GM12878 (cell line): ENCODE data around the gene MGAT1. TPM values are rescaled to one million over a fixed set of nuclear protein-coding genes. Genes with fewer than 3 reads are reported as not detected.

Experiments
- ATF2 ChIP-seq: IDR thresholded peaks from 2 replicates; pipeline ENCODE4 v1.6.1; 2012; ENCODE audit warnings: low read length, inconsistent platforms
- ATF3 ChIP-seq: IDR thresholded peaks from 2 replicates; pipeline ENCODE4 v1.6.1; 2011; ENCODE audit warnings: low read depth, mild to moderate bottlenecking, low read length, moderate library complexity, borderline replicate concordance; ENCODE audit errors: extremely low read depth
- ATF7 ChIP-seq: fragments of 450-650 bp; IDR thresholded peaks from 2 replicates; pipeline ENCODE4 v1.6.1; 2016; ENCODE audit warnings: low read depth, mild to moderate bottlenecking
- BACH1 ChIP-seq: fragments of 450-650 bp; IDR thresholded peaks from 2 replicates; pipeline ENCODE4 v1.6.1; 2017; ENCODE audit warnings: mild to moderate bottlenecking, borderline replicate concordance
- CHD1 ChIP-seq: IDR thresholded peaks from 2 replicates; pipeline ENCODE4 v1.6.1; 2012; ENCODE audit warnings: low read depth, low read length, improper control_type of control experiment
- DPF2 ChIP-seq: fragments of 450-650 bp; IDR thresholded peaks from 2 replicates; pipeline ENCODE4 v1.6.1; 2017; ENCODE audit warnings: mild to moderate bottlenecking
- IKZF1 ChIP-seq: fragments of 450-650 bp; conservative IDR thresholded peaks from 2 replicates; pipeline ENCODE4 v1.6.1; 2017; ENCODE audit warnings: antibody characterized with exemption, mild to moderate bottlenecking
- IKZF2 ChIP-seq, 2 experiments: fragments of 450-650 bp; IDR thresholded peaks; 2 replicates each; pipeline ENCODE4 v1.6.1; 2017; ENCODE audit warnings: mild to moderate bottlenecking in 2 of 2, moderate library complexity in 2 of 2
- KLF5 ChIP-seq: fragments of 450-650 bp; IDR thresholded peaks from 2 replicates; pipeline ENCODE4 v1.6.1; 2014; ENCODE audit warnings: mild to moderate bottlenecking; ENCODE audit not compliant: partially characterized antibody
- LARP7 ChIP-seq: fragments of 450-650 bp; IDR thresholded peaks from 2 replicates; pipeline ENCODE4 v1.6.1; 2017; ENCODE audit warnings: mild to moderate bottlenecking
- PAX5 ChIP-seq: IDR thresholded peaks from 2 replicates; pipeline ENCODE4 v1.6.1; 2011; ENCODE audit warnings: low read depth, low read length, borderline replicate concordance
- RCOR1 ChIP-seq: conservative IDR thresholded peaks from 2 replicates; pipeline ENCODE4 v1.6.1; 2012; ENCODE audit warnings: low read depth, low read length, improper control_type of control experiment
- RELB ChIP-seq: fragments of 450-650 bp; IDR thresholded peaks from 2 replicates; pipeline ENCODE4 v1.6.1; 2017; ENCODE audit warnings: low read depth, mild to moderate bottlenecking, moderate library complexity
- RUNX3 ChIP-seq: IDR thresholded peaks from 2 replicates; pipeline ENCODE4 v1.6.1; 2012; ENCODE audit warnings: low read length, inconsistent platforms
- SMAD1 ChIP-seq: fragments of 450-650 bp; IDR thresholded peaks from 2 replicates; pipeline ENCODE4 v1.6.1; 2018; ENCODE audit warnings: mild to moderate bottlenecking, low read depth; ENCODE audit not compliant: partially characterized antibody
- SMAD5 ChIP-seq: IDR thresholded peaks from 2 replicates; pipeline ENCODE4 v1.6.1; 2016; ENCODE audit warnings: antibody characterized with exemption, low read depth
- SPI1 ChIP-seq: IDR thresholded peaks from 2 replicates; pipeline ENCODE4 v1.6.1; 2011; ENCODE audit warnings: low read depth, mild to moderate bottlenecking, low read length, moderate library complexity, borderline replicate concordance; ENCODE audit not compliant: insufficient read depth
- SRF ChIP-seq, 2 experiments: IDR thresholded peaks; 2 replicates each; pipeline ENCODE4 v1.6.1; 2011; ENCODE audit warnings: low read depth in 2 of 2, low read length in 2 of 2, mild to moderate bottlenecking in 1 of 2, moderate library complexity in 1 of 2
- STAT3 ChIP-seq: IDR thresholded peaks from 2 replicates; pipeline ENCODE4 v1.6.1; 2011; ENCODE audit warnings: low read depth, low read length, improper control_type of control experiment
- TBL1XR1 ChIP-seq: IDR thresholded peaks from 2 replicates; pipeline ENCODE4 v1.6.1; 2012; ENCODE audit warnings: low read depth, low read length, improper control_type of control experiment
- TCF3 ChIP-seq: IDR thresholded peaks from 2 replicates; pipeline ENCODE4 v1.6.1; 2012; ENCODE audit warnings: low read depth, mild to moderate bottlenecking, low read length, borderline replicate concordance; ENCODE audit not compliant: insufficient read depth
- polyA plus RNA-seq, 11 experiments: library from polyadenylated mRNA; depleted of rRNA in 4 of 11; unstranded in 6 of 11; stranded (reverse) in 5 of 11; fragments of >200 nt; fragmentation: Nextera tagmentation in 4 of 11; fragmentation: Illumina TruSeq in 1 of 11; extraction: Ambion mirVana in 4 of 11; extraction: Trizol in 1 of 11; gene quantifications; 1 replicate in 1 of 11; 2 replicates in 10 of 11; pipeline versions ENCODE4 v1.2.1 to v1.2.3, GENCODE V29; 2011 to 2016; ENCODE audit warnings: inconsistent platforms in 2 of 11, missing spikeins in 2 of 11, low read depth in 1 of 11
- total RNA-seq, 4 experiments: library from RNA; depleted of rRNA in 3 of 4; stranded (reverse); fragments of >200 nt in 3 of 4; fragmentation: Illumina TruSeq in 1 of 4; extraction: Trizol in 1 of 4; gene quantifications; 2 replicates each; pipeline versions ENCODE4 v1.2.1 to v1.2.3, GENCODE V29; 2013 to 2021

The MGAT1 gene
- total and polyA plus RNA-seq, 10 of the 15 experiments (the other 5 are each of a cell fraction or from before 2014, with no cell fraction given) = 3.1 to 88.4 (median 62.7) TPM

- TF ChIP-seq ATF2 = no peak; the same call in 1 of the 2 replicates
- no peak for TF ChIP-seq CHD1
- no peak for TF ChIP-seq LARP7
- TF ChIP-seq ATF7 = peak; percentile 32; the same call in 1 of the 2 replicates
- TF ChIP-seq SRF (IDR thresholded peaks at IDR 0.05; ENCODE audit: low read depth in 2 of 2, low read length in 2 of 2) = no peak
- TF ChIP-seq STAT3 = no peak
- peak; percentile 42; the same call in 1 of the 2 replicates for TF ChIP-seq IKZF1
- TF ChIP-seq DPF2 = peak; percentile 31; the same call in 1 of the 2 replicates
- TF ChIP-seq SPI1 = no peak
- peak; percentile 98 for TF ChIP-seq TCF3
- no peak for TF ChIP-seq RCOR1
- TF ChIP-seq IKZF2 (IDR thresholded peaks at IDR 0.05) = peak; percentile 64 to 72; a peak in 3 of 4 replicates
- TF ChIP-seq KLF5 = no peak
- TF ChIP-seq BACH1 = peak; percentile 13; the same call in 1 of the 2 replicates
- TF ChIP-seq ATF3 = no peak
- peak; percentile 68; the same call in 1 of the 2 replicates for TF ChIP-seq RELB
- TF ChIP-seq TBL1XR1 = no peak
- no peak for TF ChIP-seq SMAD5
- TF ChIP-seq SMAD1 = no peak
- peak; percentile 78; the same call in 1 of the 2 replicates for TF ChIP-seq PAX5
- no peak for TF ChIP-seq RUNX3
Observed at GRCh38 chr5:180820788-180821321, 18.2 kb upstream of the MGAT1 start (continued).
